Activated T-cell treated with anti-CD3 and anti-CD28 coated beads, Interleukin-2, amount 50 U/mL, for 72 hours (primary cell): ENCODE measurements around the gene RBM33. TPM values are rescaled to one million over a fixed set of nuclear protein-coding genes. Genes with fewer than 3 reads are reported as not detected.
"Not testable (repeated sequence)": the region's sequence is repeated elsewhere in the genome, so short reads cannot be mapped to it uniquely, and the experiment has no call there.

ENCODE experiments used
- ATAC-seq, 2 donors: fragments of 150-1000 bp; cut with Tn5 transposase; replicated peaks in 1 of 2; 2 replicates each; pipeline ENCODE4 v1.10.0; 2021; ENCODE audit warnings: moderate library complexity in 2 of 2, mild to moderate bottlenecking in 1 of 2
- DNase-seq, 2 donors: peaks; one replicate each; pipeline ENCODE4 v3.0.0; 2021 to 2022; ENCODE audit warnings: mixed read lengths in 1 of 2
- H3K27ac Mint-ChIP-seq: one replicate; pipeline ENCODE4 v1.8.0; 2022; ENCODE audit warnings: mild to moderate bottlenecking, moderate library complexity, mixed read lengths
- H3K27me3 Mint-ChIP-seq: one replicate; pipeline ENCODE4 v1.8.0; 2022; ENCODE audit warnings: low read depth, mixed read lengths
- H3K36me3 Mint-ChIP-seq, 2 donors: one replicate each; pipeline ENCODE4 v1.8.0; 2022; ENCODE audit warnings: mixed read lengths in 2 of 2, mild to moderate bottlenecking in 1 of 2; ENCODE audit not compliant: insufficient read depth in 2 of 2
- H3K4me1 Mint-ChIP-seq: one replicate; pipeline ENCODE4 v1.8.0; 2022; ENCODE audit warnings: low read depth, mixed read lengths
- H3K4me3 Mint-ChIP-seq, 2 donors: one replicate each; pipeline ENCODE4 v1.8.0; 2022; ENCODE audit warnings: mild to moderate bottlenecking in 2 of 2, mixed read lengths in 2 of 2, moderate library complexity in 2 of 2
- H3K9me3 Mint-ChIP-seq, 2 donors: one replicate each; pipeline ENCODE4 v1.8.0; 2022; ENCODE audit warnings: mixed read lengths in 2 of 2
- total RNA-seq, 2 donors: library from RNA; stranded (reverse); gene quantifications; one replicate each; pipeline ENCODE4 v1.2.3, GENCODE V29; 2022

RBM33 gene
- total RNA-seq, 2 donors from 2014 or later, result 93.1 to 104 TPM

GRCh38 chr7:155686620-155687324, 42.3 kb downstream of the RBM33 start:
- H3K9me3 Mint-ChIP-seq, DNase-seq, H3K27me3 Mint-ChIP-seq, H3K4me3 Mint-ChIP-seq, ATAC-seq, H3K27ac Mint-ChIP-seq: not testable (repeated sequence)
- H3K4me1 Mint-ChIP-seq, result peaks cover 80% of the 10 kb centered on the region
- H3K36me3 Mint-ChIP-seq, result peaks cover 22 to 53% of the 10 kb centered on the region in 2 donors

- H3K27ac Mint-ChIP-seq, H3K27me3 Mint-ChIP-seq, H3K4me3 Mint-ChIP-seq, H3K9me3 Mint-ChIP-seq, DNase-seq, ATAC-seq: not testable (repeated sequence)
- Mint-ChIP-seq H3K36me3 (peaks cover 21 to 49% of the 10 kb centered on the region in 2 donors), H3K4me1 (peaks cover 83% of the 10 kb centered on the region)
Measured at GRCh38 chr7:155688237-155688636, 43.8 kb downstream of the RBM33 start.

GRCh38 chr7:155690655-155691054, 46.2 kb downstream of the RBM33 start:
- H3K27ac Mint-ChIP-seq, DNase-seq, H3K9me3 Mint-ChIP-seq, ATAC-seq, H3K4me3 Mint-ChIP-seq, H3K27me3 Mint-ChIP-seq: not testable (repeated sequence)
- peaks cover 79% of the 10 kb centered on the region for H3K4me1 Mint-ChIP-seq
- H3K36me3 Mint-ChIP-seq, result peaks cover 21 to 31% of the 10 kb centered on the region in 2 donors

- peak in 1 of 2 donors; percentile 52 for ATAC-seq
- Mint-ChIP-seq H3K27me3 (no peaks in the 10 kb centered on the region), H3K9me3 (peaks cover 0 to 3% of the 10 kb centered on the region in 2 donors), H3K4me3 (no peak overlapping the region), H3K4me1 (peaks cover 90% of the 10 kb centered on the region), H3K36me3 (peaks cover 14 to 22% of the 10 kb centered on the region in 2 donors), H3K27ac (no peak overlapping the region)
- no peak for DNase-seq
Measured at GRCh38 chr7:155692317-155692716, 47.9 kb downstream of the RBM33 start.

GRCh38 chr7:155693826-155694225, 49.4 kb downstream of the RBM33 start:
- no peak for ATAC-seq
- H3K4me3 Mint-ChIP-seq, result no peak overlapping the region
- DNase-seq, result no peak
- peaks cover 82% of the 10 kb centered on the region for H3K4me1 Mint-ChIP-seq
- H3K27me3 Mint-ChIP-seq, result no peaks in the 10 kb centered on the region
- H3K27ac Mint-ChIP-seq, result no peak overlapping the region
- peaks cover 7 to 12% of the 10 kb centered on the region in 2 donors for H3K36me3 Mint-ChIP-seq
- H3K9me3 Mint-ChIP-seq, result peaks cover 0 to 1% of the 10 kb centered on the region in 2 donors

- Mint-ChIP-seq H3K27me3 (no peaks in the 10 kb centered on the region), H3K27ac (no peak overlapping the region), H3K36me3 (peaks cover 8 to 14% of the 10 kb centered on the region in 2 donors), H3K4me3 (no peak overlapping the region), H3K4me1 (peaks cover 78% of the 10 kb centered on the region), H3K9me3 (peaks cover 0 to 1% of the 10 kb centered on the region in 2 donors)
- ATAC-seq (no peak), DNase-seq (no peak)
Measured at GRCh38 chr7:155694851-155695250, 50.4 kb downstream of the RBM33 start.

GRCh38 chr7:155696747-155697146, 52.3 kb downstream of the RBM33 start:
- no peak overlapping the region for H3K4me3 Mint-ChIP-seq
- H3K9me3 Mint-ChIP-seq, result no peaks in the 10 kb centered on the region
- DNase-seq (no peak), ATAC-seq (no peak)
- no peak overlapping the region for H3K27ac Mint-ChIP-seq
- H3K27me3 Mint-ChIP-seq, result no peaks in the 10 kb centered on the region
- peaks cover 1 to 10% of the 10 kb centered on the region in 2 donors for H3K36me3 Mint-ChIP-seq
- H3K4me1 Mint-ChIP-seq, result peaks cover 64% of the 10 kb centered on the region

GRCh38 chr7:155698633-155699032, 54.2 kb downstream of the RBM33 start:
- no peaks in the 10 kb centered on the region for H3K27me3 Mint-ChIP-seq
- H3K4me3 Mint-ChIP-seq, result no peak overlapping the region
- peaks cover 60% of the 10 kb centered on the region for H3K4me1 Mint-ChIP-seq

GRCh38 chr7:155699180-155699579, 54.7 kb downstream of the RBM33 start:
- no peaks in the 10 kb centered on the region for H3K9me3 Mint-ChIP-seq
- H3K4me1 Mint-ChIP-seq, result peaks cover 54% of the 10 kb centered on the region
- ATAC-seq, result no peak
- H3K27me3 Mint-ChIP-seq, result no peaks in the 10 kb centered on the region
- H3K36me3 Mint-ChIP-seq, result peaks cover 3 to 20% of the 10 kb centered on the region in 2 donors
- H3K4me3 Mint-ChIP-seq, result no peak overlapping the region
- H3K27ac Mint-ChIP-seq, result no peak overlapping the region
- no peak for DNase-seq

More at GRCh38 chr7:155698633-155699032, 54.2 kb downstream of the RBM33 start:
- no peaks in the 10 kb centered on the region for H3K9me3 Mint-ChIP-seq
- ATAC-seq, result no peak
- DNase-seq, result no peak
- H3K36me3 Mint-ChIP-seq, result peaks cover 3 to 20% of the 10 kb centered on the region in 2 donors
- H3K27ac Mint-ChIP-seq, result no peak overlapping the region

GRCh38 chr7:155700847-155701246, 56.4 kb downstream of the RBM33 start:
- ATAC-seq (no peak), DNase-seq (no peak)
- Mint-ChIP-seq H3K4me3 (no peak overlapping the region), H3K9me3 (no peaks in the 10 kb centered on the region), H3K27me3 (no peaks in the 10 kb centered on the region), H3K36me3 (peaks cover 3 to 26% of the 10 kb centered on the region in 2 donors), H3K27ac (no peak overlapping the region), H3K4me1 (peaks cover 41% of the 10 kb centered on the region)

GRCh38 chr7:155701972-155702544, 57.6 kb downstream of the RBM33 start:
- no peaks in the 10 kb centered on the region for H3K27me3 Mint-ChIP-seq
- peaks cover 29% of the 10 kb centered on the region for H3K4me1 Mint-ChIP-seq
- H3K4me3 Mint-ChIP-seq, result no peak overlapping the region
- no peak for ATAC-seq
- peak overlapping the region; percentile 91 for H3K27ac Mint-ChIP-seq
- peaks cover 6 to 30% of the 10 kb centered on the region in 2 donors for H3K36me3 Mint-ChIP-seq
- H3K9me3 Mint-ChIP-seq, result no peaks in the 10 kb centered on the region
- DNase-seq, result no peak

GRCh38 chr7:155702616-155703015, 58.2 kb downstream of the RBM33 start:
- Mint-ChIP-seq H3K4me3 (no peak overlapping the region), H3K36me3 (peaks cover 6 to 30% of the 10 kb centered on the region in 2 donors), H3K4me1 (peaks cover 23% of the 10 kb centered on the region), H3K27ac (peak overlapping the region; percentile 91), H3K9me3 (no peaks in the 10 kb centered on the region), H3K27me3 (no peaks in the 10 kb centered on the region)
- ATAC-seq (no peak), DNase-seq (no peak)

- no peak overlapping the region for H3K27ac Mint-ChIP-seq
- H3K4me1 Mint-ChIP-seq, result peaks cover 15% of the 10 kb centered on the region
Measured at GRCh38 chr7:155705623-155706360, 61.3 kb downstream of the RBM33 start.

More at GRCh38 chr7:155705623-155706360, 61.3 kb downstream of the RBM33 start:
- ATAC-seq (no peak), DNase-seq (no peak)
- H3K27me3 Mint-ChIP-seq, result no peaks in the 10 kb centered on the region
- H3K36me3 Mint-ChIP-seq, result peaks cover 5 to 28% of the 10 kb centered on the region in 2 donors
- H3K9me3 Mint-ChIP-seq, result no peaks in the 10 kb centered on the region
- H3K4me3 Mint-ChIP-seq, result no peak overlapping the region
